ENCODE data around the gene PCDH7. TPM values are rescaled to one million over a fixed set of nuclear protein-coding genes. Genes with fewer than 3 reads are reported as not detected.
A peak's percentile ranks its signal among the peaks of the same experiment; 100 is the strongest.

PCDH7 gene
- total RNA-seq, 2 donors from 2014 or later: 4.7 to 18.0 TPM

DNA sequence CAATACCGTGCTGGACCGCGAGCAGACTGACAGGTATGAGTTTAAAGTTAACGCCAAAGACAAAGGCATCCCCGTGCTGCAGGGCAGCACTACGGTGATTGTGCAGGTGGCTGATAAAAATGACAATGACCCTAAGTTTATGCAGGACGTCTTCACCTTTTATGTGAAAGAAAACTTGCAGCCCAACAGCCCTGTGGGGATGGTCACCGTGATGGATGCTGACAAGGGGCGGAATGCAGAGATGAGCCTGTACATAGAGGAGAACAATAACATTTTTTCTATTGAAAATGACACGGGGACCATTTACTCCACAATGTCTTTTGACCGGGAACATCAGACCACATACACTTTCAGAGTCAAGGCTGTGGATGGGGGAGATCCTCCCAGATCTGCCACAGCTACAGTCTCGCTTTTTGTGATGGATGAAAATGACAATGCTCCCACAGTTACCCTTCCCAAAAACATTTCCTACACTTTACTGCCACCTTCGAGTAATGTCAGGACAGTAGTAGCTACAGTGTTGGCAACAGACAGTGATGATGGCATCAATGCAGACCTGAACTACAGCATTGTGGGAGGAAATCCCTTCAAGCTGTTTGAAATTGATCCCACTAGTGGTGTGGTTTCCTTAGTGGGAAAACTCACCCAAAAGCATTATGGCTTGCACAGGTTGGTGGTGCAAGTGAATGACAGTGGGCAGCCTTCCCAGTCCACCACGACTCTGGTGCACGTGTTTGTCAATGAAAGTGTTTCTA lies 3.2 kb downstream of the PCDH7 start:
- no peaks in the 10 kb centered on the region for H3K4me1 ChIP-seq
- H3K27me3 ChIP-seq: peaks cover 39% of the 10 kb centered on the region
- H3K9ac ChIP-seq (ENCODE audit: low read depth in 2 of 2, low read length in 2 of 2): no peak overlapping the region
- intact Hi-C loops (cut with DNase I): no loop called here
- H3K9me3 ChIP-seq: no peaks in the 10 kb centered on the region
- H3K36me3 ChIP-seq: no peaks in the 10 kb centered on the region
- no peak for DNase-seq
- TF ChIP-seq, protein P1, sequence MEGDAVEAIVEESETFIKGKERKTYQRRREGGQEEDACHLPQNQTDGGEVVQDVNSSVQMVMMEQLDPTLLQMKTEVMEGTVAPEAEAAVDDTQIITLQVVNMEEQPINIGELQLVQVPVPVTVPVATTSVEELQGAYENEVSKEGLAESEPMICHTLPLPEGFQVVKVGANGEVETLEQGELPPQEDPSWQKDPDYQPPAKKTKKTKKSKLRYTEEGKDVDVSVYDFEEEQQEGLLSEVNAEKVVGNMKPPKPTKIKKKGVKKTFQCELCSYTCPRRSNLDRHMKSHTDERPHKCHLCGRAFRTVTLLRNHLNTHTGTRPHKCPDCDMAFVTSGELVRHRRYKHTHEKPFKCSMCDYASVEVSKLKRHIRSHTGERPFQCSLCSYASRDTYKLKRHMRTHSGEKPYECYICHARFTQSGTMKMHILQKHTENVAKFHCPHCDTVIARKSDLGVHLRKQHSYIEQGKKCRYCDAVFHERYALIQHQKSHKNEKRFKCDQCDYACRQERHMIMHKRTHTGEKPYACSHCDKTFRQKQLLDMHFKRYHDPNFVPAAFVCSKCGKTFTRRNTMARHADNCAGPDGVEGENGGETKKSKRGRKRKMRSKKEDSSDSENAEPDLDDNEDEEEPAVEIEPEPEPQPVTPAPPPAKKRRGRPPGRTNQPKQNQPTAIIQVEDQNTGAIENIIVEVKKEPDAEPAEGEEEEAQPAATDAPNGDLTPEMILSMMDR (IDR thresholded peaks at IDR 0.05): no peak
- no peak overlapping the region for H3K27ac ChIP-seq
- peak overlapping the region; percentile 32 for H3K4me3 ChIP-seq

DNA sequence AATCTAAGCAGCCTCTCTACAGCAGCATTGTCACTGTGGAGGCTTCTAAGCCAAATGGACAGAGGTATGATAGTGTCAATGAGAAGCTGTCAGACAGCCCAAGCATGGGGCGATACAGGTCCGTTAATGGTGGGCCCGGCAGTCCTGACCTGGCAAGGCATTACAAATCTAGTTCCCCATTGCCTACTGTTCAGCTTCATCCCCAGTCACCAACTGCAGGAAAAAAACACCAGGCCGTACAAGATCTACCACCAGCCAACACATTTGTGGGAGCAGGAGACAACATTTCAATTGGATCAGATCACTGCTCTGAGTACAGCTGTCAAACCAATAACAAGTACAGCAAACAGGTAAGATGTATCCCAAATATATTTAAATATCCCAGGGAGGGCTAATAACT lies 4.1 kb downstream of the PCDH7 start:
- DNase-seq: no peak
- intact Hi-C loops (cut with DNase I): no loop called here
- Histone ChIP-seq H3K4me1 (no peaks in the 10 kb centered on the region), H3K9ac (ENCODE audit: low read depth in 2 of 2, low read length in 2 of 2) (no peak overlapping the region), H3K4me3 (peak overlapping the region; percentile 1), H3K27ac (no peak overlapping the region), H3K9me3 (no peaks in the 10 kb centered on the region), H3K36me3 (no peaks in the 10 kb centered on the region), H3K27me3 (peaks cover 33% of the 10 kb centered on the region)
- TF ChIP-seq, protein P1 (IDR thresholded peaks at IDR 0.05): no peak

DNA sequence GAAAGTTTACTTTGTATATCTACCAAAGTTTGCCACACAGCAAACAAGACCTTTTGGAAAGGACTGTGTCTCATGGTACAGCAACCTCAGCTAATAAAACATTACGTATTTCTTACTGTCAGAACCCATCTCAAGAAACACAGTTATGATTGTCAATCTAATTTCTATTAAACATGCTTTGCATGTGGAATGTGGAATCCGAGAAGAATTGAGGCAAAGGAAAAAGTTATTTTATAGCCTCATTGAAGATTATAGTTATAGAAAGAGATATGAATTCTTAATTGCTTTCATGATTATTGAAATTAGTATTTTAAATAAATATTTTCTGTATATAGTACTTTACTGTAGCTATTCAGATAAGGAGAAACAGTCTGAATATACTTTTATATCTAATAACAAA lies 5.4 kb downstream of the PCDH7 start:
- no peak overlapping the region for H3K9ac ChIP-seq (ENCODE audit: low read depth in 2 of 2, low read length in 2 of 2)
- no peaks in the 10 kb centered on the region for H3K36me3 ChIP-seq
- DNase-seq: no peak
- TF ChIP-seq, protein P1 (IDR thresholded peaks at IDR 0.05): no peak
- no peak overlapping the region for H3K4me3 ChIP-seq
- H3K27ac ChIP-seq: no peak overlapping the region
- intact Hi-C loops (cut with DNase I): no loop called here
- H3K27me3 ChIP-seq: peaks cover 26% of the 10 kb centered on the region
- no peaks in the 10 kb centered on the region for H3K9me3 ChIP-seq
- no peaks in the 10 kb centered on the region for H3K4me1 ChIP-seq

DNA sequence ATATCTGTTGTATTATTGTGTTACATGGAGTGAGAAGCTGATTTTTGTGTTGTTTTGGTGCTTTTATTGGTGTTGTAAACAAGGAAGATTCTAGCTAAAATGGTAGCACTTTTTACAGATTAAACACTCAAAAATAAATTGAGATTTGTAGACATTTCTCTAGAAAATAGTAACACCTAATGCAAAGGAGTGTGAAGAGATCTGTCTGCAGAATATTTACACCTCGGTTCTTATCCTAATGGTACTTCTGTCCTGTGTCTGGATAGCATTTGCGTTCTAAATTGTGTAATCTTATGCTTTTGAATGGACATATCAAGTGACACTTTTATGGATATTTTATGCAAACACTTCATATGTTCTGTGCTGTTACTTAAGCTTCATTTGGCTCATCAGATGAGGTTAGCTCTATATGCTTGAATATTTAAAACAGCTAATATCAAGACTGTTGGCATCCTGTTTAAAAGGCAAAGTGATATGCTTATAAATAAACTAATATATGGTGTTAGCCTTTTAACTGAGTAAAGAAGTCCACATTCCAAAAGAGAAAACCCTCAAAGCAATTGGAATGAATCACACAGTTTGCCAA lies 6.0 kb downstream of the PCDH7 start:
- Histone ChIP-seq H3K9me3 (no peaks in the 10 kb centered on the region), H3K4me3 (no peak overlapping the region), H3K9ac (ENCODE audit: low read depth in 2 of 2, low read length in 2 of 2) (no peak overlapping the region), H3K27ac (no peak overlapping the region), H3K4me1 (no peaks in the 10 kb centered on the region), H3K27me3 (peaks cover 20% of the 10 kb centered on the region), H3K36me3 (no peaks in the 10 kb centered on the region)
- TF ChIP-seq, protein P1 (IDR thresholded peaks at IDR 0.05): no peak
- no peak for DNase-seq
- intact Hi-C loops (cut with DNase I): no loop called here

DNA sequence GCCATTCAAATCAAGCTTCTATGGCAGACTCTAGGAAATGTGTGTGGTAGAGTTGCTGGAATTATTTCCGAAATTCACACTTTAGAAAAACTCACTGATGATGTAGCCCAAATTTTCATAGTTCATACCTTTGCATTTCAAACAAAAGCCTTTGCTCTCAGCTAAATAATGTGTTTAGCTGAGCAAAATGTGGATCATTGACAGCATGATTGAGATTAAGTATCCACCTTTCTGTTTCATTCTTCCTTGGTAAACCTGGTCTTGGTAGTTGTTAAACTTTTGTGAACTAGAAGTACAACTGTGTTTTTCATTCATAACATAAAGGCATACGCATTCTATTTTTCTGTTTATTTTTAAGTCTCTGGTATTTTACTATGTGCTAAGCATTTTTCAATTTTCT lies 7.2 kb downstream of the PCDH7 start:
- Histone ChIP-seq H3K4me1 (no peaks in the 10 kb centered on the region), H3K9me3 (no peaks in the 10 kb centered on the region), H3K9ac (ENCODE audit: low read depth in 2 of 2, low read length in 2 of 2) (no peak overlapping the region), H3K27ac (no peak overlapping the region), H3K27me3 (peaks cover 12% of the 10 kb centered on the region), H3K36me3 (no peaks in the 10 kb centered on the region), H3K4me3 (no peak overlapping the region)
- DNase-seq: no peak
- TF ChIP-seq, protein P1 (IDR thresholded peaks at IDR 0.05): no peak
- intact Hi-C loops (cut with DNase I): no loop called here
